ENCODE data around the gene GULP1.

GULP1 gene

GRCh38 chr2:188315750-188316149 is 24.1 kb downstream of the GULP1 start:
- no peak for TF ChIP-seq CTCF (IDR thresholded peaks at IDR 0.05)
- Histone ChIP-seq H3K4me3 (no peak overlapping the region), H3K27ac (no peak overlapping the region)
- DNase-seq (ENCODE audit: low spot score): no peak

GRCh38 chr2:188316342-188316741 is 24.7 kb downstream of the GULP1 start:
- no peak overlapping the region for H3K27ac ChIP-seq
- DNase-seq (ENCODE audit: low spot score): no peak
- TF ChIP-seq CTCF (IDR thresholded peaks at IDR 0.05): no peak
- H3K4me3 ChIP-seq: no peak overlapping the region

DNA sequence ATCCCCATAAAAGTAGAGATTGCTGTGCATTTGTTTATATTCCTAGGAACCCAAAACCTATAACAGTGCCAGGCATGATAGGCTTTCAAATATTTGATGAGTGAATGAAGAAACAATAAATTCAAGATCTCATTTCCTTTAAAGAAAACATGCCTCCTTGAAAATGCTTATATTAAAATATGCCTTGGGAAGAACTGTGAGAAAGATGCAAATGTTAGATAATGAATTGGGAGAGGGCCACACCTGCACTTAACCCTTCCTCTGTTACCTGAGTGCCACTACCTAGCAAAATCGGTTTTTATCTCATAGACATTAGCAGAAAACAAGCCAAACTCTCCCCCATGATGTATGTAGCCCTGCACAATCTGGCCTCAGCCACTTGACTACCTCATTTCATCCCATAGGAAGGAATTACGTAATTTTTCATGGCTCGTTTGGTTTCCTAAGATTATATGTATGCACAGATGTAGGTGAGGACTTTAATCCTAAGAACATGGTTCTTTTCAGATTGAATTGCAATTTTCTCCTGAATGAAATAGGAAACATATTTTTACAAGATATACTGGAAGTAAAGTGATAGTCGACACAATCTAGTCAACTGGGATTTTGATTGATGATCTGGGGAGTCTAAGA is 25.2 kb downstream of the GULP1 start:
- DNase-seq (ENCODE audit: low spot score): no peak
- Histone ChIP-seq H3K4me3 (no peak overlapping the region), H3K27ac (no peak overlapping the region)
- no peak for TF ChIP-seq CTCF (IDR thresholded peaks at IDR 0.05)

DNA sequence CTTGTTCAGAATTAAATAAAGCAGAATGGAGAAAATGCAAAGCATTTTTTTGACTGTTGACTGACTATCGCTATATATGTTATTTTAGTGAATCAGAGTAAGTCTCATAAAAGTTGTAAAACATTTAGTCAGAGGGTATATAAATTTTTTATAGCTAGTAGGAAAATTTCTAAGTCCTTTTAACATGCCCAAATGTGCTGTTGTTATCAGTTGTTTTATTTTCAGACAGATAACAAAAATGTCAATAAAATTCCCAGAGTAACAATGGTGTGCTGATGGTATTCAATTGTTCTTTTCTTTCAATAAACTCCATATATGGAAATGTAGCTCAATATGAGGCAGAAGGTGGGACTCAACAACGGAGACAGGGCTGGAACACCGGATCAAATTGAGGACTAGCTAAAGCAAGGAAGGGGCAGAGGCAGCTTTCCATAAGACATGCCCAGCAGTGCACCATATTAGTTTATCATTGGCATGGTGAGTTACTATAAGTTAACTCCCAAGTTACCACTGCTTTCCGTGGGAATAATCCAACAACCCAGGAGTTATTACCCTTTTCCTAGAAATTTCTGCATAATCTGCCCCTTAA is 26.6 kb downstream of the GULP1 start:
- no peak for TF ChIP-seq CTCF (IDR thresholded peaks at IDR 0.05)
- H3K4me3 ChIP-seq: no peak overlapping the region
- DNase-seq (ENCODE audit: low spot score): no peak
- no peak overlapping the region for H3K27ac ChIP-seq

GRCh38 chr2:188319838-188320237 is 28.2 kb downstream of the GULP1 start:
- no peak for TF ChIP-seq CTCF (IDR thresholded peaks at IDR 0.05)
- no peak overlapping the region for H3K4me3 ChIP-seq
- no peak for DNase-seq (ENCODE audit: low spot score)
- no peak overlapping the region for H3K27ac ChIP-seq

- no peak for DNase-seq (ENCODE audit: low spot score)
- Histone ChIP-seq H3K27ac (no peak overlapping the region), H3K4me3 (no peak overlapping the region)
- TF ChIP-seq CTCF (IDR thresholded peaks at IDR 0.05): no peak
Observed at GRCh38 chr2:188320861-188321260, 29.2 kb downstream of the GULP1 start.

Data from coronary artery (tissue), 2 donors.